SK-N-MC (cell line): Measurements from ENCODE around the gene NAT14.
"Not testable (repeated sequence)": the region's sequence is repeated elsewhere in the genome, so short reads cannot be mapped to it uniquely, and the experiment has no call there.

Experiments
- DNase-seq: peaks from one replicate; pipeline ENCODE4 v3.0.0-alpha.2; 2011; ENCODE audit warnings: low read depth, low spot score
- H3K27ac ChIP-seq: fragments of 200-600 bp; sonication (generic); 2 replicates; pipeline ENCODE4 v1.5.1; 2016; ENCODE audit warnings: mixed run types
- H3K36me3 ChIP-seq: fragments of 200-600 bp; sonication (generic); 2 replicates; pipeline ENCODE4 v1.6.1; 2017; ENCODE audit warnings: antibody characterized with exemption, low read length, mixed read lengths; ENCODE audit not compliant: insufficient read depth
- H3K4me3 ChIP-seq: fragments of 200-600 bp; sonication (generic); 2 replicates; pipeline ENCODE4 v1.5.1; 2016
- H3K9ac ChIP-seq: fragments of 200-600 bp; sonication (generic); 2 replicates; pipeline ENCODE4 v1.8.0; 2017; ENCODE audit warnings: mixed run types, mixed read lengths; ENCODE audit not compliant: insufficient read length
- H3K9me3 ChIP-seq: fragments of 200-600 bp; sonication (generic); 2 replicates; pipeline ENCODE4 v1.6.1; 2017; ENCODE audit warnings: low read depth, mild to moderate bottlenecking, antibody characterized with exemption, low read length, moderate library complexity, mixed read lengths
- EZH2 ChIP-seq: fragments of 200-600 bp; sonication (generic); IDR thresholded peaks from one replicate; pipeline ENCODE4 v1.6.1; 2017; ENCODE audit warnings: antibody characterized with exemption
- FOXP2 ChIP-seq: optimal IDR thresholded peaks from 2 replicates; pipeline ENCODE3; 2011; ENCODE audit warnings: mild to moderate bottlenecking, moderate library complexity; ENCODE audit not compliant: insufficient read depth; ENCODE audit errors: extremely low read length, control extremely low read depth
- POLR2AphosphoS5 ChIP-seq: IDR thresholded peaks from 2 replicates; pipeline ENCODE4 v1.6.1; 2012; ENCODE audit warnings: mild to moderate bottlenecking, low read depth, low read length, borderline replicate concordance

The NAT14 gene

DNA sequence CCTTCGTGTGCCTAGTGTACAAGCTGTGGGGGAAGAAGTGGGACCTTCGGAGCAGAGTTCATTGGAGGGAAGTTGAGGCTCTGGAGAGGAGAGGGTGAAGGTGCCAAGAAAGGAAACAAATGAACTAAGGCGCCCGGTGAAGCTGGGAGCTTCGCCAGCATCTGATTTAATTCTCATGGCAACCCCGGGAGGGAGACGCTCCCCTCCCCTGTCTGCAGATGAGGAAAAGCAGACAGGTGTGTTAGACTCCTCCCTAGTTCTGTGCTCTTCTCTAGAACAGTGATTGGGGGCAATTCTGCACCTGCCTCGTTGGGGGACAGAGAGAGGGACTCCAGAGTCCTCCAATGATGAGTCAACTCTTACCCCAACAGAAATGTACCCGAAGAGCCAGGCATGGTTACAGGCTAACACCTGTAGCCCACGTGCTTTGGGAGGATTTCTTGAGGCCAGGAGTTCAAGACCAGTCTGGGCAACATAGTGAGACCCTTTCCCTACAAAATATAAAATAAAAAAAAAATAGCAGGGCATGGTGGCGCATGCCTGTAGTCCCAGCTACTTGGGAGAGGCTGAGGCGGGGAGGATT is 7.5 kb downstream of the NAT14 start:
- no peaks in the 10 kb centered on the region for H3K36me3 ChIP-seq
- no peak for DNase-seq
- H3K9ac ChIP-seq = no peak overlapping the region
- no peak overlapping the region for H3K27ac ChIP-seq
- H3K9me3 ChIP-seq = no peaks in the 10 kb centered on the region
- no peak overlapping the region for H3K4me3 ChIP-seq
- TF ChIP-seq EZH2 = no peak

- no peak for DNase-seq
- no peak for TF ChIP-seq FOXP2
- TF ChIP-seq POLR2AphosphoS5 = no peak
- TF ChIP-seq EZH2 = no peak
- Histone ChIP-seq H3K27ac (no peak overlapping the region), H3K4me3 (no peak overlapping the region), H3K9me3 (no peaks in the 10 kb centered on the region), H3K9ac (no peak overlapping the region), H3K36me3 (no peaks in the 10 kb centered on the region)
Observed at GRCh38 chr19:55493052-55493644, 8.2 kb downstream of the NAT14 start.

- TF ChIP-seq EZH2 (no peak), POLR2AphosphoS5 (no peak), FOXP2 (no peak)
- Histone ChIP-seq H3K36me3 (no peaks in the 10 kb centered on the region), H3K4me3 (no peak overlapping the region), H3K9me3 (no peaks in the 10 kb centered on the region), H3K9ac (no peak overlapping the region), H3K27ac (no peak overlapping the region)
- DNase-seq = no peak
Observed at GRCh38 chr19:55493645-55494171, 8.7 kb downstream of the NAT14 start.

DNA sequence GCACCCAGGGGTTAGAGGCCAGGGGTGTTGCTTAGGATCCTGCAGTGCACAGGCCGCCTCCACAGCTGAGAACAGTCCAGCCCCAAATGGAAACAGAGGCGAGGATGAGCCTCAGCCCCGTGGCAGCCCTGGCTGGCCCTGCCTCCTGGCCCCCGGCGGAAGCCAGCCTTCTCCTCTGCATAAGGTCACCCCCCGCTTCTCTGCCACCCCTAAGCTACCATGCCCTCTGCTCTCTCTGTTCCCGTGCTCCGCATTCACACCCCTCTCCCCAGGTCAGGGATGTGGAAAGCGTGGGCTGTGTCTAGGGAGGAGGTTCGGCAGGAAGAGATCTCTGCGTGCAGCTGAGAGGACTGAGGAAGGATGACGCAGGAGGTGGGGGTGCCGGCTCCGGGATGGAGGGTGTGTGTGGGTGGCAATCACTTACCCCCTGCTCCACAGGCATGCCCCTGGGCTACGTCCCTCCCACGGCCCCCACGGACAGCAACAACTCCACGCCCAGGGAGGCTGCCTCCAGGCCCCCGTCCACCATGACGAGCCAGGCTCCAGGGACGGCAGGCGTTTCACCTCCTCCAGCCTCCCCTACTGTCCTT is 9.3 kb downstream of the NAT14 start:
- H3K9me3 ChIP-seq = no peaks in the 10 kb centered on the region
- no peaks in the 10 kb centered on the region for H3K36me3 ChIP-seq
- TF ChIP-seq EZH2 = no peak
- TF ChIP-seq FOXP2 = no peak
- TF ChIP-seq POLR2AphosphoS5 = no peak
- DNase-seq = no peak
- H3K4me3 ChIP-seq = no peak overlapping the region
- no peak overlapping the region for H3K9ac ChIP-seq
- H3K27ac ChIP-seq = no peak overlapping the region

- no peaks in the 10 kb centered on the region for H3K9me3 ChIP-seq
- H3K4me3 ChIP-seq = no peak overlapping the region
- H3K36me3 ChIP-seq = no peaks in the 10 kb centered on the region
- TF ChIP-seq FOXP2 (no peak), EZH2 (no peak), POLR2AphosphoS5 (no peak)
- H3K9ac ChIP-seq = no peak overlapping the region
- no peak for DNase-seq
- no peak overlapping the region for H3K27ac ChIP-seq
Observed at GRCh38 chr19:55495646-55496349, 10.8 kb downstream of the NAT14 start.

GRCh38 chr19:55496820-55497219 is 11.8 kb downstream of the NAT14 start:
- DNase-seq = not testable (repeated sequence)

GRCh38 chr19:55497763-55498162 is 12.8 kb downstream of the NAT14 start:
- Histone ChIP-seq H3K36me3 (no peaks in the 10 kb centered on the region), H3K9me3 (no peaks in the 10 kb centered on the region), H3K27ac (no peak overlapping the region), H3K4me3 (no peak overlapping the region), H3K9ac (no peak overlapping the region)
- no peak for DNase-seq
- TF ChIP-seq EZH2 = no peak
- no peak for TF ChIP-seq FOXP2

More at GRCh38 chr19:55496820-55497219, 11.8 kb downstream of the NAT14 start:
- not testable (repeated sequence) for H3K9ac ChIP-seq, H3K9me3 ChIP-seq, H3K27ac ChIP-seq, H3K4me3 ChIP-seq, H3K36me3 ChIP-seq

GRCh38 chr19:55498246-55498840 is 13.4 kb downstream of the NAT14 start:
- no peaks in the 10 kb centered on the region for H3K36me3 ChIP-seq
- H3K9me3 ChIP-seq = no peaks in the 10 kb centered on the region
- no peak overlapping the region for H3K9ac ChIP-seq
- no peak for DNase-seq
- no peak overlapping the region for H3K4me3 ChIP-seq
- H3K27ac ChIP-seq = no peak overlapping the region
- TF ChIP-seq EZH2 = no peak
- no peak for TF ChIP-seq FOXP2
- no peak for TF ChIP-seq POLR2AphosphoS5
